A673 (cell line): ENCODE results near the gene GPA33.

Experiments
- CTCF ChIP-seq: fragments of 300-800, 200-600 bp; sonication (generic); conservative IDR thresholded peaks from 2 replicates; pipeline ENCODE4 v1.5.1; 2017; ENCODE audit warnings: low read depth, mild to moderate bottlenecking, antibody characterized with exemption, low read length, moderate library complexity, mixed read lengths
- EZH2 ChIP-seq: fragments of 200-600 bp; sonication (generic); IDR thresholded peaks from 2 replicates; pipeline ENCODE4 v1.6.1; 2017; ENCODE audit warnings: borderline replicate concordance, low read depth, mild to moderate bottlenecking, mixed read lengths, antibody characterized with exemption, low read length; ENCODE audit not compliant: poor library complexity, severe bottlenecking

DNA sequence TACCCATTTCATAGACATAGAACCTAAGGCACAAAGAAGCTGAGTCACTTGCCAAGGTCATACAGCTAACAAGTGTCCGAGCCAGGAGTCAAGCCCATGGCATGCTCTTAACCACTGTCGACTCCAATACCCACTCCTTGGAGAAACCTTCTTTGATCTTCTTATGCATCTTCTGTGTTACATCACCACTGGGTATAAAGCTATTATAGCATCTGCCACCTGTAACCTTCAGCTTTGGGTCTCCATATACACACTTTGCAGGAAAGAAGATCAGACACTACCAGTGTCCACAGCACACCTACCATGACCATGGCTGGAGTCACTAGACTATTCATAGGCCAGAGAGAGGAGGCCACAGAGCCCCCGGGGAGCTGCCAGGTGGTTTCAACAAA is 29.1 kb downstream of the GPA33 start:
- no peak for TF ChIP-seq CTCF
- TF ChIP-seq EZH2: no peak
